Body of pancreas (tissue), 4 donors: ENCODE data around the gene SLC22A15. TPM values are rescaled to one million over a fixed set of nuclear protein-coding genes. Genes with fewer than 3 reads are reported as not detected.

Source experiments
- ATAC-seq: fragments of 150-250 bp; one replicate; pipeline ENCODE4 v1.9.1; 2016
- DNase-seq, 4 donors: peaks; one replicate each; pipeline ENCODE4 v3.0.0-alpha.2; 2019
- H3K27ac ChIP-seq, 4 donors: fragments of 200-600 bp; sonication (generic); 1 replicate in 3 of 4; 2 replicates in 1 of 4; pipeline versions ENCODE4 v1.5.1 to v1.6.1; 2016 to 2019; ENCODE audit warnings: mild to moderate bottlenecking in 1 of 4, mixed read lengths in 1 of 4, moderate library complexity in 1 of 4
- H3K27me3 ChIP-seq, 2 donors: fragments of 200-600 bp; sonication (generic); one replicate each; pipeline ENCODE4 v1.6.0; 2016; ENCODE audit warnings: mild to moderate bottlenecking in 1 of 2
- H3K36me3 ChIP-seq, 2 donors: fragments of 200-600 bp; sonication (generic); replicated peaks in 1 of 2; 2 replicates each; pipeline ENCODE4 v1.5.1; 2016; ENCODE audit warnings: low read depth in 2 of 2; ENCODE audit not compliant: insufficient read depth in 1 of 2
- H3K4me1 ChIP-seq: fragments of 200-600 bp; sonication (generic); one replicate; pipeline ENCODE4 v1.6.0; 2016
- H3K4me3 ChIP-seq, 2 donors: fragments of 200-600 bp; sonication (generic); 1 replicate in 1 of 2; 2 replicates in 1 of 2; pipeline ENCODE4 v1.5.1; 2016 to 2019
- H3K9me3 ChIP-seq, 3 donors: fragments of 200-600 bp; sonication (generic); 1 replicate in 2 of 3; 2 replicates in 1 of 3; pipeline ENCODE4 v1.5.1; 2016
- POLR2A ChIP-seq, 3 donors: fragments of 450-650 bp; IDR thresholded peaks; one replicate each; pipeline ENCODE4 v1.6.1; 2016; ENCODE audit warnings: antibody characterized with exemption in 3 of 3, mild to moderate bottlenecking in 2 of 3
- WGBS, 2 donors: methylation state at CpG; one replicate each; pipeline ENCODE4 v1.1.5; 2017; 5-methylcytosine and 5-hydroxymethylcytosine counted together
- intact Hi-C: fragments of 100-400 bp; cut with DNase I; formaldehyde crosslinking; loops from one replicate; pipeline ENCODE4 v1.15.1; 2023
- total RNA-seq, 2 donors: library from RNA; depleted of rRNA; stranded (reverse); fragments of >200 nt; gene quantifications; one replicate each; pipeline ENCODE4 v1.1.0, GENCODE V29; 2016
- TF ChIP-seq, protein P1 (sequence below), 7 experiments: fragments of 450-650 bp in 4 of 7; fragments of 200-600 bp in 3 of 7; sonication (generic) in 3 of 7; IDR thresholded peaks; one replicate each; pipeline ENCODE4 v1.5.1; 2016 to 2019; ENCODE audit warnings: antibody characterized with exemption in 7 of 7

The SLC22A15 gene
- total RNA-seq, 2 donors from 2014 or later, result 7.9 to 8.8 TPM

DNA sequence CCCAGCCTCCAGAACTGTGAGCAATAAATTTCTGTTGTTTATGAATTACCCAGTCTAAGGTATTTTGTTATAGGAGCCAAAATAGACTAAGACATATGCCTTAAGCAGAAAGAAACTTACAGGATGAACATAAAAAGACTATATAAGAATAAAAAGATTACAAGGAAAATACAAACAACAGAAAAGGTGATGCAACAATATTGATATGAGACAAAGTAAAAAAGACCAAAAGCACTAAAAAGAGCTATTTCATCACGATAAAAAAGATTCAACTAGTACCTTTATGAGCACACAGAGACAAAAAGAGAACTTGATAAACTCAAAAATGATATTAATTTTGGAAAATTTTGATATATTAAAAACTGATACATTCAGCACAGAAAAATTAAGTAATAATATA, 3.2 kb upstream of the SLC22A15 start:
- H3K4me3 ChIP-seq, result no peak overlapping the region
- ATAC-seq (no peak), DNase-seq (no peak)
- WGBS, 2 donors, result 79 to 95% methylated on average over 1 of the region's 1 CpG
- H3K9me3 ChIP-seq, result no peaks in the 10 kb centered on the region
- H3K4me1 ChIP-seq, result peaks cover 13% of the 10 kb centered on the region
- TF ChIP-seq, protein P1, sequence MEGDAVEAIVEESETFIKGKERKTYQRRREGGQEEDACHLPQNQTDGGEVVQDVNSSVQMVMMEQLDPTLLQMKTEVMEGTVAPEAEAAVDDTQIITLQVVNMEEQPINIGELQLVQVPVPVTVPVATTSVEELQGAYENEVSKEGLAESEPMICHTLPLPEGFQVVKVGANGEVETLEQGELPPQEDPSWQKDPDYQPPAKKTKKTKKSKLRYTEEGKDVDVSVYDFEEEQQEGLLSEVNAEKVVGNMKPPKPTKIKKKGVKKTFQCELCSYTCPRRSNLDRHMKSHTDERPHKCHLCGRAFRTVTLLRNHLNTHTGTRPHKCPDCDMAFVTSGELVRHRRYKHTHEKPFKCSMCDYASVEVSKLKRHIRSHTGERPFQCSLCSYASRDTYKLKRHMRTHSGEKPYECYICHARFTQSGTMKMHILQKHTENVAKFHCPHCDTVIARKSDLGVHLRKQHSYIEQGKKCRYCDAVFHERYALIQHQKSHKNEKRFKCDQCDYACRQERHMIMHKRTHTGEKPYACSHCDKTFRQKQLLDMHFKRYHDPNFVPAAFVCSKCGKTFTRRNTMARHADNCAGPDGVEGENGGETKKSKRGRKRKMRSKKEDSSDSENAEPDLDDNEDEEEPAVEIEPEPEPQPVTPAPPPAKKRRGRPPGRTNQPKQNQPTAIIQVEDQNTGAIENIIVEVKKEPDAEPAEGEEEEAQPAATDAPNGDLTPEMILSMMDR (IDR thresholded peaks at IDR 0.05), result no peak
- TF ChIP-seq POLR2A (IDR thresholded peaks at IDR 0.05), result no peak
- intact Hi-C loops, result no loop called here
- H3K27ac ChIP-seq, result no peak overlapping the region
- H3K36me3 ChIP-seq, result no peaks in the 10 kb centered on the region
- H3K27me3 ChIP-seq, result no peaks in the 10 kb centered on the region

DNA sequence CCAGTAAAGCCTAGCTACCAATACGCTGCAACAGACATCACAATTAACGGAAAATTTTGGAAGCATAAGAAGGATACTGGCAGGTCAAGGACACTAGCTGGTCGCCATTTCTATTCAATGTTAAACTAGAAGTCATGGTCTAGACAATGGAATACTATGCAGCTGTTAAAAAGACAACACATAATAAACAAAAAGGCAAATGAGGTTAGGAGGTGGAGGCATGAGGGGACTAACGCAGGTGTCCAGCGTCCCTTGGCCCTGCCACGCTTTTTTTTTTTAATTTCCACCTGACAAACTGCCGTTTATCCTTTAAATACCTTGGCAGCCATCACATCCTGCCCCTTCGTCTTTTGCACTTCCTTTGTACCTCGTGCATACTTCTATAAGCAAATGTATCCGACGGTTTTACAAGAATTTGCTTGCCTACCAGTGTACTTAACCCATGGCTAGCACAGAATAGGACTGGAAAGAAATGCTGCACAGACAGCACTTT, 698 bp upstream of the SLC22A15 start:
- H3K4me3 ChIP-seq, result peak overlapping the region; percentile 71 to 81
- peak overlapping the region; percentile 65 to 85 (median 78) for H3K27ac ChIP-seq
- no peaks in the 10 kb centered on the region for H3K27me3 ChIP-seq
- DNase-seq, result no peak
- H3K36me3 ChIP-seq, result no peaks in the 10 kb centered on the region
- peaks cover 13% of the 10 kb centered on the region for H3K4me1 ChIP-seq
- H3K9me3 ChIP-seq, result no peaks in the 10 kb centered on the region
- no peak for ATAC-seq
- TF ChIP-seq, protein P1 (IDR thresholded peaks at IDR 0.05), result no peak
- TF ChIP-seq POLR2A (IDR thresholded peaks at IDR 0.05), result no peak
- WGBS, 2 donors, result 25 to 31% methylated on average over 11 of the region's 11 CpGs
- intact Hi-C loops, result loop anchor here (5.0 kb wide), 1 partner anchor 168 kb away; no protein-coding TSS in a partner anchor

DNA sequence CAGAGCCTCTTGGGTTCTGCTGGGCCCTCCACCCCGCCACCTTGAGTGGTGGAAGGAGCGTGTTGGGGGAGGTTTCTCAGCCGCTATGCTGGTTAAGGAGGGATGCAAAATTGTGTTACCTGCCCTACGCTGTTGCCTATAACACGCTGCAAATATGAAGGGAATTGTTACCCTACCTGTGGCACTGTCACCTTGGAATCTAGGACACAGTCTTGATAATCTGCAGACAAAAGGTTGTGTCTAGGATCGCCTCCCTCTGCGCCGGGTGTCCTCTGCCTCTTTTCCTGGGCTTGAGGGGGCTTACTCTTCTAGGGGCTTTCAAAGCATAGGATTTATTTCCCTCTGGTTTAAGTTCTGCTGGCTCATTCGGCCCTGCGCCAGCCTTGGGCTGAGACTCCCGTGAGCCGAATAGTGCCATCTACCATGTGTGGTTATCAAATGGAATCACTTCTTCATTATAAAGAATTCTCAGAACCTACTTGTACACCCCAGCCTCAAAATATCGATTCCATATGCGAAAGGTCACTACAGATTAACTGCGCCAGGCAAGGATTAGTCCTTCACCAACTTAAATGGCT, 697 bp downstream of the SLC22A15 start:
- no peak for ATAC-seq
- Histone ChIP-seq H3K36me3 (no peaks in the 10 kb centered on the region), H3K4me1 (peaks cover 20% of the 10 kb centered on the region), H3K27ac (peak overlapping the region; percentile 65 to 85 (median 78)), H3K9me3 (no peaks in the 10 kb centered on the region), H3K27me3 (no peaks in the 10 kb centered on the region), H3K4me3 (peak overlapping the region; percentile 71 to 81)
- intact Hi-C loops, result loop anchor here (5.0 kb wide), 1 partner anchor 170 kb away; no protein-coding TSS in a partner anchor
- peak in 2 of 4 donors; percentile 29 to 44 for DNase-seq
- 29 to 47% methylated on average over 13 to 15 of the region's 15 CpGs for WGBS, 2 donors
- TF ChIP-seq, protein P1 (IDR thresholded peaks at IDR 0.05), result no peak
- TF ChIP-seq POLR2A (IDR thresholded peaks at IDR 0.05), result no peak

DNA sequence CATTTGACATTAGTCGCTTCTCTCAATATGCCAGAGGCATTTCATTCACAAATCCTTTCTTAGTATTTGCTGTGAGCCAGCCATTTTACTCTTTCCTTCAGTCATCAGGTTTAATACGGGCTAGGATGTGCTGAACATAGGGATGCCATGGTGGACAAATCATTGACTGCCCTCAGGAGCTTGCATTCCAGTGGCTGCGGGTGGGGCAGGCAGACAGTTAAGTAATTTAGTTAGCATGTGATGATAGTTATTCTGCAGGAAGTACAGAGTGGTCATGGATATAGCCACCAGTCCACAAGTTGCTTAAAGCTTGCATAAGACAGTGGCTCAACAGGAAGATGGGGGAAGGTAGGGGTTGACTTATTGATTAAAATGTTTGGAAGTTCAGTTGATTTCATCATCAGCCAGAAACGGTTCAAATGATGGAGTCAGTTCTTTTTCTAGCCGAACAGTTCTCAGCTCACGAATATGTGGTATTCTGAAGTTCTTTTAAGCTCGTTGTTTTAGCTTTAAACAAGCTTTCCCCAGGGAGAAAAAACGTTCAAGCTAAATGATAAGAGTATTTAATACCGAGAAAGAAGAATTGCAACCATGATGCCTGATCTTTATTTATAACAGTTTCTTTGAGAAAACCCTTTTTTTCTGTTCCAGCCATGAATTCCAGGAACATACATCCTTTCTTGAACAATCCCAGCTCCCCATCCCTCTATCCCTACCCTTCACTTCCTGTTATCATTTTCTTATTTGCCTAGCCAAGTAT, 1.4 kb downstream of the SLC22A15 start:
- 55 to 63% methylated on average over 9 of the region's 9 CpGs for WGBS, 2 donors
- Histone ChIP-seq H3K27me3 (no peaks in the 10 kb centered on the region), H3K4me1 (peaks cover 20% of the 10 kb centered on the region), H3K4me3 (peak overlapping the region in 1 of 2 donors; percentile 71), H3K9me3 (no peaks in the 10 kb centered on the region), H3K36me3 (no peaks in the 10 kb centered on the region), H3K27ac (peak overlapping the region; percentile 65 to 85 (median 78))
- intact Hi-C loops, result loop anchor here (5.0 kb wide), 1 partner anchor 170 kb away; no protein-coding TSS in a partner anchor
- TF ChIP-seq, protein P1 (IDR thresholded peaks at IDR 0.05), result no peak
- TF ChIP-seq POLR2A (IDR thresholded peaks at IDR 0.05), result peak in 1 of 3 donors; percentile 39
- ATAC-seq, result no peak
- peak in 1 of 4 donors; percentile 36 for DNase-seq
